Breast epithelium (tissue), 4 donors: Measurements from ENCODE around the gene BDH2. TPM values are rescaled to one million over a fixed set of nuclear protein-coding genes. Genes with fewer than 3 reads are reported as not detected.

Source experiments
- DNase-seq, 2 donors: peaks; one replicate each; pipeline ENCODE4 v3.0.0-alpha.2; 2019; ENCODE audit warnings: low spot score in 2 of 2
- H3K27ac ChIP-seq, 2 donors: fragments of 200-600 bp; sonication (generic) in 1 of 2; one replicate each; pipeline ENCODE4 v1.5.1; 2016 to 2019; ENCODE audit warnings: mild to moderate bottlenecking in 1 of 2
- H3K27me3 ChIP-seq, 2 donors: fragments of 200-600 bp; sonication (generic) in 1 of 2; one replicate each; pipeline versions ENCODE4 v1.5.1 to v1.6.0; 2017 to 2019; ENCODE audit warnings: control low read depth in 1 of 2, mild to moderate bottlenecking in 1 of 2
- H3K36me3 ChIP-seq: fragments of 200-600 bp; one replicate; pipeline ENCODE4 v1.5.1; 2019
- H3K4me1 ChIP-seq, 2 donors: fragments of 200-600 bp; sonication (generic); one replicate each; pipeline ENCODE4 v1.5.1; 2016 to 2019; ENCODE audit warnings: control low read depth in 1 of 2
- H3K4me3 ChIP-seq, 3 donors: fragments of 200-600 bp; sonication (generic); 1 replicate in 2 of 3; 2 replicates in 1 of 3; pipeline ENCODE4 v1.5.1; 2016 to 2019; ENCODE audit warnings: mild to moderate bottlenecking in 3 of 3, moderate library complexity in 2 of 3
- H3K9me3 ChIP-seq, 2 donors: fragments of 200-600 bp; sonication (generic) in 1 of 2; one replicate each; pipeline ENCODE4 v1.5.1; 2016 to 2019; ENCODE audit warnings: control low read depth in 1 of 2
- CTCF ChIP-seq, 3 donors: fragments of 450-650 bp; IDR thresholded peaks; one replicate each; pipeline ENCODE4 v1.5.1; 2016 to 2017; ENCODE audit warnings: antibody characterized with exemption in 3 of 3, mild to moderate bottlenecking in 3 of 3, moderate library complexity in 3 of 3
- POLR2A ChIP-seq: fragments of 450-650 bp; IDR thresholded peaks from one replicate; pipeline ENCODE4 v1.6.1; 2016; ENCODE audit warnings: antibody characterized with exemption, mild to moderate bottlenecking, moderate library complexity
- POLR2AphosphoS5 ChIP-seq, 3 donors: sonication (generic); formaldehyde crosslinking; IDR thresholded peaks; one replicate each; pipeline ENCODE4 v1.6.1; 2017; ENCODE audit warnings: antibody characterized with exemption in 3 of 3
- intact Hi-C: fragments of 100-400 bp; cut with DNase I; formaldehyde crosslinking; loops from one replicate; pipeline ENCODE4 v1.15.1; 2023; ENCODE audit warnings: low total_unique reads
- total RNA-seq, 3 donors: library from RNA; depleted of rRNA; stranded (reverse); fragments of >200 nt; gene quantifications; one replicate each; pipeline ENCODE4 v1.1.0, GENCODE V29; 2016

Gene BDH2
- total RNA-seq, 3 donors from 2014 or later: 65.2 to 97.3 (median 78.1) TPM

- DNase-seq: no peak
- no peak for TF ChIP-seq POLR2A
- no peak for TF ChIP-seq POLR2AphosphoS5 (IDR thresholded peaks at IDR 0.05)
- no peak for TF ChIP-seq CTCF (IDR thresholded peaks at IDR 0.05)
- Histone ChIP-seq H3K9me3 (no peaks in the 10 kb centered on the region), H3K36me3 (peaks cover 5% of the 10 kb centered on the region), H3K4me3 (no peak overlapping the region), H3K27me3 (no peaks in the 10 kb centered on the region), H3K4me1 (no peaks in the 10 kb centered on the region), H3K27ac (no peak overlapping the region)
- intact Hi-C loops: no loop called here
Measured at GRCh38 chr4:103086551-103086950, 13.1 kb downstream of the BDH2 start.

- no peaks in the 10 kb centered on the region for H3K9me3 ChIP-seq
- no peaks in the 10 kb centered on the region for H3K4me1 ChIP-seq
- intact Hi-C loops: no loop called here
- DNase-seq: no peak
- H3K27me3 ChIP-seq: no peaks in the 10 kb centered on the region
- H3K27ac ChIP-seq: no peak overlapping the region
- H3K36me3 ChIP-seq: peaks cover 5% of the 10 kb centered on the region
- H3K4me3 ChIP-seq: no peak overlapping the region
- TF ChIP-seq CTCF (IDR thresholded peaks at IDR 0.05) (no peak), POLR2AphosphoS5 (IDR thresholded peaks at IDR 0.05) (no peak), POLR2A (no peak)
Measured at GRCh38 chr4:103085555-103086196, 14.0 kb downstream of the BDH2 start.

GRCh38 chr4:103079621-103080020 lies 20.0 kb downstream of the BDH2 start:
- Histone ChIP-seq H3K27me3 (no peaks in the 10 kb centered on the region), H3K4me1 (no peaks in the 10 kb centered on the region), H3K36me3 (no peaks in the 10 kb centered on the region), H3K27ac (no peak overlapping the region), H3K4me3 (no peak overlapping the region), H3K9me3 (no peaks in the 10 kb centered on the region)
- no peak for DNase-seq
- TF ChIP-seq POLR2A (no peak), CTCF (IDR thresholded peaks at IDR 0.05) (no peak), POLR2AphosphoS5 (IDR thresholded peaks at IDR 0.05) (no peak)
- intact Hi-C loops: no loop called here

- no peak for DNase-seq
- Histone ChIP-seq H3K36me3 (no peaks in the 10 kb centered on the region), H3K27me3 (no peaks in the 10 kb centered on the region), H3K4me1 (no peaks in the 10 kb centered on the region), H3K9me3 (no peaks in the 10 kb centered on the region), H3K27ac (peak within 1 kb of the TSS; percentile 86 to 93), H3K4me3 (peak within 1 kb of the TSS; percentile 73 to 90 (median 82))
- intact Hi-C loops: no loop called here
- TF ChIP-seq POLR2A (no peak), POLR2AphosphoS5 (IDR thresholded peaks at IDR 0.05) (no peak), CTCF (IDR thresholded peaks at IDR 0.05) (no peak)
Measured at GRCh38 chr4:103076747-103077347, 22.8 kb downstream of the BDH2 start, which contains the start of gene SLC9B2. Gene SLC9B2, minus strand, starts transcription at chr4:103076761. Its CDS starts 9,211 bp downstream, at chr4:103067550.

- intact Hi-C loops: no loop called here
- DNase-seq: peak; percentile 20 to 54
- no peaks in the 10 kb centered on the region for H3K4me1 ChIP-seq
- H3K4me3 ChIP-seq: peak overlapping the region; percentile 73 to 90 (median 82)
- TF ChIP-seq CTCF (IDR thresholded peaks at IDR 0.05) (no peak), POLR2AphosphoS5 (IDR thresholded peaks at IDR 0.05) (peak; percentile 37 to 51 (median 50)), POLR2A (no peak)
- no peaks in the 10 kb centered on the region for H3K36me3 ChIP-seq
- no peaks in the 10 kb centered on the region for H3K27me3 ChIP-seq
- H3K27ac ChIP-seq: peak overlapping the region; percentile 86 to 93
- H3K9me3 ChIP-seq: no peaks in the 10 kb centered on the region
Measured at GRCh38 chr4:103075894-103076746, 23.5 kb downstream of the BDH2 start.
